WTC11 (cell line): ENCODE measurements around the gene GPR84. TPM values are rescaled to one million over a fixed set of nuclear protein-coding genes. Genes with fewer than 3 reads are reported as not detected.

Experiments
- ATAC-seq: fragments of 200-7000 bp; cut with Tn5 transposase; 2 replicates; pipeline ENCODE4 v1.10.0; 2021; ENCODE audit warnings: mild to moderate bottlenecking, moderate library complexity
- CTCF ChIA-PET: fragments of 300-600 bp; sonication (Branson Sonifier 250); formaldehyde crosslinking; loops from one replicate; lab custom pipeline; 2021; ENCODE audit warnings: antibody characterized with exemption; lab: Charles Lee
- POLR2A ChIA-PET: fragments of 350-600 bp; sonication (Branson Sonifier 250); formaldehyde crosslinking; loops from one replicate; lab custom pipeline; 2021; ENCODE audit warnings: antibody characterized with exemption; lab: Charles Lee
- DNase-seq: peaks from one replicate; pipeline ENCODE4 v3.0.0; 2021; ENCODE audit warnings: low spot score
- H3K27ac Mint-ChIP-seq: 2 replicates; pipeline ENCODE4 v1.8.0; 2021; ENCODE audit warnings: mixed read lengths
- H3K27me3 Mint-ChIP-seq: 2 replicates; pipeline ENCODE4 v1.8.0; 2021; ENCODE audit warnings: low read depth, mild to moderate bottlenecking, moderate library complexity, mixed read lengths
- H3K36me3 Mint-ChIP-seq: 2 replicates; pipeline ENCODE4 v1.8.0; 2021; ENCODE audit warnings: mixed read lengths
- H3K4me1 Mint-ChIP-seq: 2 replicates; pipeline ENCODE4 v1.8.0; 2022; ENCODE audit warnings: mixed read lengths
- H3K4me3 Mint-ChIP-seq: 2 replicates; pipeline ENCODE4 v1.8.0; 2021; ENCODE audit warnings: mild to moderate bottlenecking, moderate library complexity, mixed read lengths
- H3K9me3 Mint-ChIP-seq: 2 replicates; pipeline ENCODE4 v1.8.0; 2021; ENCODE audit warnings: mixed read lengths
- CBFB ChIP-seq: sonication (generic); formaldehyde crosslinking; IDR thresholded peaks from 2 replicates; pipeline ENCODE4 v1.8.1; 2022; ENCODE audit warnings: mild to moderate bottlenecking, low read depth, missing genetic modification reagents
- GABPB1 ChIP-seq: sonication (generic); formaldehyde crosslinking; IDR thresholded peaks from 2 replicates; pipeline ENCODE4 v1.8.1; 2023; ENCODE audit warnings: mild to moderate bottlenecking, missing genetic modification reagents
- JUN ChIP-seq: sonication (generic); formaldehyde crosslinking; IDR thresholded peaks from 2 replicates; pipeline ENCODE4 v1.8.0; 2023; ENCODE audit warnings: mild to moderate bottlenecking, missing genetic modification reagents
- NFE2L1 ChIP-seq: sonication (generic); formaldehyde crosslinking; IDR thresholded peaks from 2 replicates; pipeline ENCODE4 v1.8.1; 2023; ENCODE audit warnings: missing genetic modification reagents
- SMAD4 ChIP-seq: sonication (generic); formaldehyde crosslinking; IDR thresholded peaks from 2 replicates; pipeline ENCODE4 v1.8.0; 2022; ENCODE audit warnings: mild to moderate bottlenecking, missing genetic modification reagents
- ZNF263 ChIP-seq: sonication (generic); formaldehyde crosslinking; IDR thresholded peaks from 2 replicates; pipeline ENCODE4 v1.8.1; 2022; ENCODE audit warnings: low read depth, mild to moderate bottlenecking, moderate library complexity, missing genetic modification reagents
- ZNF396 ChIP-seq: fragments of 250-450 bp; sonication (Bioruptor Pico); IDR thresholded peaks from 2 replicates; pipeline ENCODE4 v1.8.0; 2021; ENCODE audit warnings: mild to moderate bottlenecking, moderate library complexity, borderline replicate concordance
- total RNA-seq: library from RNA; stranded (reverse); gene quantifications from 3 replicates; pipeline ENCODE4 v1.2.3, GENCODE V29; 2021
- TF ChIP-seq, protein P1 (sequence below): sonication (generic); formaldehyde crosslinking; IDR thresholded peaks from 2 replicates; pipeline ENCODE4 v1.8.1; 2022; ENCODE audit warnings: low read depth, missing genetic modification reagents, borderline replicate concordance
- TF ChIP-seq, protein P2 (sequence below): sonication (generic); formaldehyde crosslinking; IDR thresholded peaks from 2 replicates; pipeline ENCODE4 v1.8.0; 2022; ENCODE audit warnings: mild to moderate bottlenecking, missing genetic modification reagents
- TF ChIP-seq, protein P3 (sequence below): fragments of 250-450 bp; sonication (Bioruptor Pico); IDR thresholded peaks from 2 replicates; pipeline ENCODE4 v1.9.0; 2021; ENCODE audit warnings: mild to moderate bottlenecking, borderline replicate concordance
- TF ChIP-seq, protein P4 (sequence below): fragments of 250-450 bp; sonication (Bioruptor Pico); IDR thresholded peaks from 2 replicates; pipeline ENCODE4 v1.8.0; 2021; ENCODE audit warnings: mild to moderate bottlenecking
- TF ChIP-seq, protein P5 (sequence below): fragments of 250-450 bp; sonication (Bioruptor Pico); IDR thresholded peaks from 2 replicates; pipeline ENCODE4 v1.9.0; 2021; ENCODE audit warnings: mild to moderate bottlenecking
- TF ChIP-seq, protein P6 (sequence below): fragments of 250-450 bp; sonication (Bioruptor Pico); IDR thresholded peaks from 2 replicates; pipeline ENCODE4 v1.9.0; 2021; ENCODE audit warnings: mild to moderate bottlenecking
- TF ChIP-seq, protein P7 (sequence below): sonication (generic); formaldehyde crosslinking; IDR thresholded peaks from 2 replicates; pipeline ENCODE4 v1.8.1; 2022; ENCODE audit warnings: mild to moderate bottlenecking, moderate library complexity, missing genetic modification reagents

GPR84 gene
- total RNA-seq, 1 experiment from 2014 or later = 0.13 TPM

DNA sequence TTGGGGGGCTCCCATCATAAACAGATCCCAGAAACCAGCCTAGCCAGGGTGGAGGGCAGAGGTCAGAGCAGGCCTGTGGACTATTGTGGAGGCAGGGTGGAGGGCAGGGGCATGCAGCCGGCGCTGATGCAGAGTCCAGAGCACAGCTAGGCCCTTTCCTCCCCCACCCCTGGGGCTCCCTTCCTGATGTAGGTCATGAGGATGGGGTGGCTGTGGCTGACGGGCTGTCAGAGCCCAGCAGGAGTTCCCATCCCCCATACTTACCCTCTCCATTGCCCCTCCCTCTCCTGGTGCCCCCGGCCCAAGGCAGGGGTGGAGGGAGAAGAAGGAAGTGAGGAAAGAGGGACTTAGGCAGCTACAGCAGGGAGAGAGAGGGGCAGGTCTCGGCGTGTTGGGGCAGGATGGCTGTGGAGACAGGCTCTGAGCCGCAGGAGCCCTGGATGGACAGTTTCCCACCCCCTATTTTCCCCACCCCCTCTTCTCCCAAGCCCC is 25.9 kb upstream of the GPR84 start (continued):
- TF ChIP-seq, protein P1, sequence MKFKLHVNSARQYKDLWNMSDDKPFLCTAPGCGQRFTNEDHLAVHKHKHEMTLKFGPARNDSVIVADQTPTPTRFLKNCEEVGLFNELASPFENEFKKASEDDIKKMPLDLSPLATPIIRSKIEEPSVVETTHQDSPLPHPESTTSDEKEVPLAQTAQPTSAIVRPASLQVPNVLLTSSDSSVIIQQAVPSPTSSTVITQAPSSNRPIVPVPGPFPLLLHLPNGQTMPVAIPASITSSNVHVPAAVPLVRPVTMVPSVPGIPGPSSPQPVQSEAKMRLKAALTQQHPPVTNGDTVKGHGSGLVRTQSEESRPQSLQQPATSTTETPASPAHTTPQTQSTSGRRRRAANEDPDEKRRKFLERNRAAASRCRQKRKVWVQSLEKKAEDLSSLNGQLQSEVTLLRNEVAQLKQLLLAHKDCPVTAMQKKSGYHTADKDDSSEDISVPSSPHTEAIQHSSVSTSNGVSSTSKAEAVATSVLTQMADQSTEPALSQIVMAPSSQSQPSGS (CRISPR knock-in tag) = no peak
- TF ChIP-seq NFE2L1 (0 out of 2 replicates have a peak, but pooled peaks have one; percentile 39), SMAD4 (CRISPR knock-in tag) (no peak), JUN (CRISPR knock-in tag) (no peak)
- TF ChIP-seq, protein P2, sequence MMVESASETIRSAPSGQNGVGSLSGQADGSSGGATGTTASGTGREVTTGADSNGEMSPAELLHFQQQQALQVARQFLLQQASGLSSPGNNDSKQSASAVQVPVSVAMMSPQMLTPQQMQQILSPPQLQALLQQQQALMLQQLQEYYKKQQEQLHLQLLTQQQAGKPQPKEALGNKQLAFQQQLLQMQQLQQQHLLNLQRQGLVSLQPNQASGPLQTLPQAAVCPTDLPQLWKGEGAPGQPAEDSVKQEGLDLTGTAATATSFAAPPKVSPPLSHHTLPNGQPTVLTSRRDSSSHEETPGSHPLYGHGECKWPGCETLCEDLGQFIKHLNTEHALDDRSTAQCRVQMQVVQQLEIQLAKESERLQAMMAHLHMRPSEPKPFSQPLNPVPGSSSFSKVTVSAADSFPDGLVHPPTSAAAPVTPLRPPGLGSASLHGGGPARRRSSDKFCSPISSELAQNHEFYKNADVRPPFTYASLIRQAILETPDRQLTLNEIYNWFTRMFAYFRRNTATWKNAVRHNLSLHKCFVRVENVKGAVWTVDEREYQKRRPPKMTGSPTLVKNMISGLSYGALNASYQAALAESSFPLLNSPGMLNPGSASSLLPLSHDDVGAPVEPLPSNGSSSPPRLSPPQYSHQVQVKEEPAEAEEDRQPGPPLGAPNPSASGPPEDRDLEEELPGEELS = no peak
- TF ChIP-seq, protein P3, sequence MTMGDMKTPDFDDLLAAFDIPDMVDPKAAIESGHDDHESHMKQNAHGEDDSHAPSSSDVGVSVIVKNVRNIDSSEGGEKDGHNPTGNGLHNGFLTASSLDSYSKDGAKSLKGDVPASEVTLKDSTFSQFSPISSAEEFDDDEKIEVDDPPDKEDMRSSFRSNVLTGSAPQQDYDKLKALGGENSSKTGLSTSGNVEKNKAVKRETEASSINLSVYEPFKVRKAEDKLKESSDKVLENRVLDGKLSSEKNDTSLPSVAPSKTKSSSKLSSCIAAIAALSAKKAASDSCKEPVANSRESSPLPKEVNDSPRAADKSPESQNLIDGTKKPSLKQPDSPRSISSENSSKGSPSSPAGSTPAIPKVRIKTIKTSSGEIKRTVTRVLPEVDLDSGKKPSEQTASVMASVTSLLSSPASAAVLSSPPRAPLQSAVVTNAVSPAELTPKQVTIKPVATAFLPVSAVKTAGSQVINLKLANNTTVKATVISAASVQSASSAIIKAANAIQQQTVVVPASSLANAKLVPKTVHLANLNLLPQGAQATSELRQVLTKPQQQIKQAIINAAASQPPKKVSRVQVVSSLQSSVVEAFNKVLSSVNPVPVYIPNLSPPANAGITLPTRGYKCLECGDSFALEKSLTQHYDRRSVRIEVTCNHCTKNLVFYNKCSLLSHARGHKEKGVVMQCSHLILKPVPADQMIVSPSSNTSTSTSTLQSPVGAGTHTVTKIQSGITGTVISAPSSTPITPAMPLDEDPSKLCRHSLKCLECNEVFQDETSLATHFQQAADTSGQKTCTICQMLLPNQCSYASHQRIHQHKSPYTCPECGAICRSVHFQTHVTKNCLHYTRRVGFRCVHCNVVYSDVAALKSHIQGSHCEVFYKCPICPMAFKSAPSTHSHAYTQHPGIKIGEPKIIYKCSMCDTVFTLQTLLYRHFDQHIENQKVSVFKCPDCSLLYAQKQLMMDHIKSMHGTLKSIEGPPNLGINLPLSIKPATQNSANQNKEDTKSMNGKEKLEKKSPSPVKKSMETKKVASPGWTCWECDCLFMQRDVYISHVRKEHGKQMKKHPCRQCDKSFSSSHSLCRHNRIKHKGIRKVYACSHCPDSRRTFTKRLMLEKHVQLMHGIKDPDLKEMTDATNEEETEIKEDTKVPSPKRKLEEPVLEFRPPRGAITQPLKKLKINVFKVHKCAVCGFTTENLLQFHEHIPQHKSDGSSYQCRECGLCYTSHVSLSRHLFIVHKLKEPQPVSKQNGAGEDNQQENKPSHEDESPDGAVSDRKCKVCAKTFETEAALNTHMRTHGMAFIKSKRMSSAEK = no peak

DNA sequence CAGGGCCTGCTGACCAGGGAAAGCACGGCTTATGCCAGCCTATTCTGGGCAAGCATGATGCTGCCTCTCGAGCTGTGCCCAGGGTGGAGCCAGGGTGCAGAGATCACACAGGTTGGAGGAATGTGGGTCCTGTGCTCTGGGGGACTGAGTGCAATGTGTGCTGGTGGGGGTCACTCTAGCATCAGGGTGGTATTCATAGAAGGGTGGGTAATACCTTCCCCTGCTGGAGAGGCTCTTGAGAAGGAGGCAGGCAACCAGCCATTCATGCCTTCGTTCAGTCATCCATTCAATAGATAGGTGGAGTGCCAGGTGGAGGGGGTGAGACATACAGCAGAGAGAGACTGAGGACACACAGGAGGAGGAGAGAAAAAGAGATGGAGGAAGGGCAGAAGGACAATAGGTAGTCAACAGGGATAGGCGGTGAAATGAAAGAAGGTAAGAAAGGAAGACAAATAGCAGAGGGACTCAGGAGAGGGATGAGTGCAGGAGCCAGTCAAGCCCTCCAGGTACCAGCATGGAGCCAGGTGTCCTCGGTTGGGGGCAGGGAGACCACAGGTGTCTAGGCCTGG is 25.4 kb upstream of the GPR84 start:
- no peak for TF ChIP-seq CBFB (CRISPR knock-in tag)
- TF ChIP-seq, protein P4, sequence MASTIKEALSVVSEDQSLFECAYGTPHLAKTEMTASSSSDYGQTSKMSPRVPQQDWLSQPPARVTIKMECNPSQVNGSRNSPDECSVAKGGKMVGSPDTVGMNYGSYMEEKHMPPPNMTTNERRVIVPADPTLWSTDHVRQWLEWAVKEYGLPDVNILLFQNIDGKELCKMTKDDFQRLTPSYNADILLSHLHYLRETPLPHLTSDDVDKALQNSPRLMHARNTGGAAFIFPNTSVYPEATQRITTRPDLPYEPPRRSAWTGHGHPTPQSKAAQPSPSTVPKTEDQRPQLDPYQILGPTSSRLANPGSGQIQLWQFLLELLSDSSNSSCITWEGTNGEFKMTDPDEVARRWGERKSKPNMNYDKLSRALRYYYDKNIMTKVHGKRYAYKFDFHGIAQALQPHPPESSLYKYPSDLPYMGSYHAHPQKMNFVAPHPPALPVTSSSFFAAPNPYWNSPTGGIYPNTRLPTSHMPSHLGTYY = no peak
- TF ChIP-seq, protein P5, sequence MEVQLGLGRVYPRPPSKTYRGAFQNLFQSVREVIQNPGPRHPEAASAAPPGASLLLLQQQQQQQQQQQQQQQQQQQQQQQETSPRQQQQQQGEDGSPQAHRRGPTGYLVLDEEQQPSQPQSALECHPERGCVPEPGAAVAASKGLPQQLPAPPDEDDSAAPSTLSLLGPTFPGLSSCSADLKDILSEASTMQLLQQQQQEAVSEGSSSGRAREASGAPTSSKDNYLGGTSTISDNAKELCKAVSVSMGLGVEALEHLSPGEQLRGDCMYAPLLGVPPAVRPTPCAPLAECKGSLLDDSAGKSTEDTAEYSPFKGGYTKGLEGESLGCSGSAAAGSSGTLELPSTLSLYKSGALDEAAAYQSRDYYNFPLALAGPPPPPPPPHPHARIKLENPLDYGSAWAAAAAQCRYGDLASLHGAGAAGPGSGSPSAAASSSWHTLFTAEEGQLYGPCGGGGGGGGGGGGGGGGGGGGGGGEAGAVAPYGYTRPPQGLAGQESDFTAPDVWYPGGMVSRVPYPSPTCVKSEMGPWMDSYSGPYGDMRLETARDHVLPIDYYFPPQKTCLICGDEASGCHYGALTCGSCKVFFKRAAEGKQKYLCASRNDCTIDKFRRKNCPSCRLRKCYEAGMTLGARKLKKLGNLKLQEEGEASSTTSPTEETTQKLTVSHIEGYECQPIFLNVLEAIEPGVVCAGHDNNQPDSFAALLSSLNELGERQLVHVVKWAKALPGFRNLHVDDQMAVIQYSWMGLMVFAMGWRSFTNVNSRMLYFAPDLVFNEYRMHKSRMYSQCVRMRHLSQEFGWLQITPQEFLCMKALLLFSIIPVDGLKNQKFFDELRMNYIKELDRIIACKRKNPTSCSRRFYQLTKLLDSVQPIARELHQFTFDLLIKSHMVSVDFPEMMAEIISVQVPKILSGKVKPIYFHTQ (CRISPR knock-in tag) = no peak
- TF ChIP-seq, all 79 proteins: peak for 0
- Mint-ChIP-seq H3K4me1 (peaks cover 79% of the 10 kb centered on the region), H3K9me3 (no peaks in the 10 kb centered on the region), H3K36me3 (no peaks in the 10 kb centered on the region), H3K4me3 (peak overlapping the region; percentile 83), H3K27ac (no peak overlapping the region), H3K27me3 (peaks cover 19% of the 10 kb centered on the region)
- DNase-seq (no peak), ATAC-seq (no peak)
- POLR2A ChIA-PET = interaction anchor here (0.9 kb wide), 1 partner anchor 10 kb away, joined by 4 read pairs; no protein-coding TSS in a partner anchor
- CTCF ChIA-PET = interaction anchor here (0.8 to 4.3 kb wide), 9 partner anchors 10 to 96 kb away, joined by 3 to 33 read pairs (median 5); partner anchors contain the start of gene COPZ1

DNA sequence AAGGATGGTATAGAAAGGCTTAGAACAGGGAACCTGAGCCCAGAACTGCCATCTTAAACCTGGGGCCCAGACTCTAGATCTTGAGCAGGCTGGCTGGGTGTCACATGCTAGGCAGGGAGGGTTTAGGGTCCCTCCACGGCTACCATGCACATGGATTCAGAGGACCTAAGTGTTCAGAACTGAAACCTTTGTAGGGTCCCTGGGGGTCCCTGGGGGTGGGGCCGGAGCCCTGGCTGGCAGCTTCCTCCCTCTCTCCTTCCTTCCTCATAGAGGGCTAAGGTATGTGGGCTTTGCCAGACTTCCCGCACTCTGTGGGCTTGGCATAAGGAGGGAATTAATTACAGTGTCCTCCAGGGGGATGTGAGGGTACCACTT is 24.8 kb upstream of the GPR84 start:
- TF ChIP-seq GABPB1 (CRISPR knock-in tag) (no peak), ZNF396 (CRISPR knock-in tag) (no peak), ZNF263 (CRISPR knock-in tag) (no peak)
- TF ChIP-seq, protein P6, sequence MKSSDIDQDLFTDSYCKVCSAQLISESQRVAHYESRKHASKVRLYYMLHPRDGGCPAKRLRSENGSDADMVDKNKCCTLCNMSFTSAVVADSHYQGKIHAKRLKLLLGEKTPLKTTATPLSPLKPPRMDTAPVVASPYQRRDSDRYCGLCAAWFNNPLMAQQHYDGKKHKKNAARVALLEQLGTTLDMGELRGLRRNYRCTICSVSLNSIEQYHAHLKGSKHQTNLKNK (CRISPR knock-in tag) = no peak
- TF ChIP-seq, protein P7, sequence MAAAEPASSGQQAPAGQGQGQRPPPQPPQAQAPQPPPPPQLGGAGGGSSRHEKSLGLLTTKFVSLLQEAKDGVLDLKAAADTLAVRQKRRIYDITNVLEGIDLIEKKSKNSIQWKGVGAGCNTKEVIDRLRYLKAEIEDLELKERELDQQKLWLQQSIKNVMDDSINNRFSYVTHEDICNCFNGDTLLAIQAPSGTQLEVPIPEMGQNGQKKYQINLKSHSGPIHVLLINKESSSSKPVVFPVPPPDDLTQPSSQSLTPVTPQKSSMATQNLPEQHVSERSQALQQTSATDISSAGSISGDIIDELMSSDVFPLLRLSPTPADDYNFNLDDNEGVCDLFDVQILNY (CRISPR knock-in tag) = no peak
- Mint-ChIP-seq H3K36me3 (no peaks in the 10 kb centered on the region), H3K27me3 (peaks cover 18% of the 10 kb centered on the region), H3K27ac (no peak overlapping the region), H3K9me3 (no peaks in the 10 kb centered on the region), H3K4me3 (peak overlapping the region; percentile 83), H3K4me1 (peaks cover 84% of the 10 kb centered on the region)
- CTCF ChIA-PET = interaction anchor here (2.4 kb wide), 1 partner anchor 10 kb away, joined by 28 read pairs; no protein-coding TSS in a partner anchor
- no peak for DNase-seq
- POLR2A ChIA-PET = no interaction called here
- ATAC-seq = no peak
